MM.1S (cell line): ENCODE results near the gene CPEB4.

Experiments
- EZH2phosphoT487 ChIP-seq: fragments of 300-600 bp; sonication (generic); IDR thresholded peaks from 2 replicates; pipeline ENCODE4 v1.6.1; 2018; ENCODE audit warnings: antibody characterized with exemption, low read length
- TF ChIP-seq, protein P1 (sequence below): fragments of 300-600 bp; sonication (generic); IDR thresholded peaks from 2 replicates; pipeline ENCODE4 v1.5.1; 2016; ENCODE audit warnings: antibody characterized with exemption, low read length, mixed read lengths

DNA sequence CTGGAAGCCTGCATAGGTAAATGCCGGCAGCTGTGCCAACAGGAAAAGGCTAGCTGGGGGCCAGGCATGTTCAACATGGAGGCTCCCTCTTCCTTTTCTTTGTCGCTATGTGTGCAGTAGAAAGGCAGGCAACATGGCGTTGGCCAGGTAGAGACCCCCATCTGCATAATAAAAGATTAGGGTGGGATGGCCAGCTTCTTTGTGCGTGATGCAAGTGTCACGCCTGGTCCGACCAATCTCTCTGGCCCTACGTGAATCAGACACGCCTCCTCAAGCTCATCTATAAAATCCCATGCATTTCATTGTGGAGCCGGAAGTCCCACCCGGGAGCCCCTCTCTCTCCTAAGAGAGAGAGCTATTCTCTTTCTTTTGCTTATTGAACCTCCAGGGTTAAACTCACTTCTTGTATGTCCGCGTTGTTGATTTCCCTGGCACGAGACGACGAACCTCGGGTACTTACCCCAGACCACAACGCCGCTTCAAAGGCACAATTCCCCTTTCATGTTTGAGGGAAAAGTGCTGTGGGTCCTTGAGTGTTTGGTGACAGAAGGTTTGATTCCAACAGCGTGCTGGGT, 75.8 kb downstream of the CPEB4 start:
- TF ChIP-seq, protein P1, sequence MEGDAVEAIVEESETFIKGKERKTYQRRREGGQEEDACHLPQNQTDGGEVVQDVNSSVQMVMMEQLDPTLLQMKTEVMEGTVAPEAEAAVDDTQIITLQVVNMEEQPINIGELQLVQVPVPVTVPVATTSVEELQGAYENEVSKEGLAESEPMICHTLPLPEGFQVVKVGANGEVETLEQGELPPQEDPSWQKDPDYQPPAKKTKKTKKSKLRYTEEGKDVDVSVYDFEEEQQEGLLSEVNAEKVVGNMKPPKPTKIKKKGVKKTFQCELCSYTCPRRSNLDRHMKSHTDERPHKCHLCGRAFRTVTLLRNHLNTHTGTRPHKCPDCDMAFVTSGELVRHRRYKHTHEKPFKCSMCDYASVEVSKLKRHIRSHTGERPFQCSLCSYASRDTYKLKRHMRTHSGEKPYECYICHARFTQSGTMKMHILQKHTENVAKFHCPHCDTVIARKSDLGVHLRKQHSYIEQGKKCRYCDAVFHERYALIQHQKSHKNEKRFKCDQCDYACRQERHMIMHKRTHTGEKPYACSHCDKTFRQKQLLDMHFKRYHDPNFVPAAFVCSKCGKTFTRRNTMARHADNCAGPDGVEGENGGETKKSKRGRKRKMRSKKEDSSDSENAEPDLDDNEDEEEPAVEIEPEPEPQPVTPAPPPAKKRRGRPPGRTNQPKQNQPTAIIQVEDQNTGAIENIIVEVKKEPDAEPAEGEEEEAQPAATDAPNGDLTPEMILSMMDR = no peak
- TF ChIP-seq EZH2phosphoT487 = no peak
